Bronchial epithelial cell (primary cell): ENCODE measurements around the gene ABCC2. TPM values are rescaled to one million over a fixed set of nuclear protein-coding genes. Genes with fewer than 3 reads are reported as not detected.

Source experiments
- DNase-seq: peaks from one replicate; pipeline ENCODE4 v3.0.0-alpha.2; 2010; ENCODE audit warnings: low read depth
- FAIRE-seq: peaks from 2 replicates; lab custom pipeline; 2011; peaks lifted over from hg19 to GRCh38; lab: Jason Lieb, UNC
- H3K27me3 ChIP-seq: 2 replicates; pipeline ENCODE4 v1.5.1; 2011; ENCODE audit warnings: low read length; ENCODE audit not compliant: control insufficient read depth, insufficient read depth
- H3K36me3 ChIP-seq: 2 replicates; pipeline ENCODE4 v1.5.1; 2011; ENCODE audit warnings: low read length; ENCODE audit not compliant: control insufficient read depth, insufficient read depth
- H3K4me3 ChIP-seq: 2 replicates; pipeline ENCODE4 v1.5.1; 2011; ENCODE audit warnings: mild to moderate bottlenecking, low read depth, low read length, control low read depth
- CTCF ChIP-seq: IDR thresholded peaks from 2 replicates; pipeline ENCODE4 v1.5.1; 2011; ENCODE audit warnings: mild to moderate bottlenecking, moderate library complexity, low read length, control low read depth, inconsistent platforms; ENCODE audit not compliant: insufficient read depth, severe bottlenecking
- total RNA-seq: library from RNA; depleted of rRNA; stranded (reverse); fragments of >200 nt; gene quantifications from 2 replicates; pipeline ENCODE4 v1.2.1, GENCODE V29; 2014

The ABCC2 gene
- total RNA-seq, 1 donor from 2014 or later: 0.53 TPM

GRCh38 chr10:99869581-99870122 lies 87.2 kb downstream of the ABCC2 start:
- FAIRE-seq (no peak), DNase-seq (no peak)
- no peak for TF ChIP-seq CTCF
- peaks cover 5% of the 10 kb centered on the region for H3K27me3 ChIP-seq
- H3K36me3 ChIP-seq: no peaks in the 10 kb centered on the region
- H3K4me3 ChIP-seq: no peak overlapping the region

- no peak for TF ChIP-seq CTCF
Observed at GRCh38 chr10:99870123-99870730, 87.8 kb downstream of the ABCC2 start.

GRCh38 chr10:99872367-99873162 lies 90.1 kb downstream of the ABCC2 start:
- peaks cover 5% of the 10 kb centered on the region for H3K27me3 ChIP-seq
- FAIRE-seq (peak; percentile 43), DNase-seq (peak; percentile 15)
- no peak overlapping the region for H3K4me3 ChIP-seq
- H3K36me3 ChIP-seq: peaks cover 4% of the 10 kb centered on the region
- TF ChIP-seq CTCF: no peak

More at GRCh38 chr10:99870123-99870730, 87.8 kb downstream of the ABCC2 start:
- Histone ChIP-seq H3K27me3 (peaks cover 5% of the 10 kb centered on the region), H3K36me3 (no peaks in the 10 kb centered on the region), H3K4me3 (no peak overlapping the region)
- FAIRE-seq (no peak), DNase-seq (no peak)

- H3K36me3 ChIP-seq: peaks cover 10% of the 10 kb centered on the region
- H3K27me3 ChIP-seq: peaks cover 5% of the 10 kb centered on the region
- no peak for TF ChIP-seq CTCF
Observed at GRCh38 chr10:99873846-99874245, 91.4 kb downstream of the ABCC2 start.

GRCh38 chr10:99874341-99875085 lies 92.1 kb downstream of the ABCC2 start:
- TF ChIP-seq CTCF: no peak
- Histone ChIP-seq H3K27me3 (no peaks in the 10 kb centered on the region), H3K4me3 (no peak overlapping the region), H3K36me3 (peaks cover 11% of the 10 kb centered on the region)
- DNase-seq: no peak
- peak; percentile 68 for FAIRE-seq

More at GRCh38 chr10:99873846-99874245, 91.4 kb downstream of the ABCC2 start:
- H3K4me3 ChIP-seq: no peak overlapping the region
- FAIRE-seq (no peak), DNase-seq (no peak)
